22Rv1 (cell line): Measurements from ENCODE around the gene FUS.

ENCODE experiments used
- H3K27ac ChIP-seq: fragments of 450-650 bp; 2 replicates; pipeline ENCODE4 v1.5.1; 2017
- CTCF ChIP-seq: fragments of 450-650 bp; IDR thresholded peaks from 2 replicates; pipeline ENCODE4 v1.5.1; 2017; ENCODE audit warnings: mild to moderate bottlenecking
- ZFX ChIP-seq: fragments of 450-650 bp; IDR thresholded peaks from 2 replicates; pipeline ENCODE4 v1.6.1; 2017; ENCODE audit warnings: antibody characterized with exemption, borderline replicate concordance

Gene FUS

GRCh38 chr16:31179747-31180459 lies at the start of gene FUS:
TSS of gene FUS (plus strand) at chr16:31180139. CDS start at chr16:31180215, 76 bp downstream.
- TF ChIP-seq ZFX (no peak), CTCF (no peak)
- H3K27ac ChIP-seq = peak within 1 kb of the TSS; percentile 94

GRCh38 chr16:31130336-31130891 lies 49.5 kb upstream of the FUS start:
- peak overlapping the region; percentile 72 for H3K27ac ChIP-seq
- TF ChIP-seq ZFX (no peak), CTCF (no peak)

GRCh38 chr16:31130899-31131298 lies 49.0 kb upstream of the FUS start:
- no peak for TF ChIP-seq ZFX
- no peak for TF ChIP-seq CTCF
- peak overlapping the region; percentile 72 for H3K27ac ChIP-seq

GRCh38 chr16:31131416-31131815 lies 48.5 kb upstream of the FUS start:
- TF ChIP-seq CTCF (no peak), ZFX (no peak)
- H3K27ac ChIP-seq = peak overlapping the region; percentile 72

- H3K27ac ChIP-seq = peak overlapping the region; percentile 72
- TF ChIP-seq ZFX (no peak), CTCF (no peak)
Observed at GRCh38 chr16:31131841-31132271, 48.1 kb upstream of the FUS start.

GRCh38 chr16:31132303-31132979 lies 47.5 kb upstream of the FUS start:
- TF ChIP-seq CTCF (no peak), ZFX (no peak)
- H3K27ac ChIP-seq = peak overlapping the region; percentile 72

- no peak for TF ChIP-seq CTCF
- TF ChIP-seq ZFX = no peak
Observed at GRCh38 chr16:31133046-31133501, 46.9 kb upstream of the FUS start.

More at GRCh38 chr16:31133046-31133501, 46.9 kb upstream of the FUS start:
- no peak overlapping the region for H3K27ac ChIP-seq
